ENCODE measurements around the gene MAP6D1.

GRCh38 chr3:183873914-183874313 is 48.5 kb upstream of the MAP6D1 start:
- TF ChIP-seq CTCF (IDR thresholded peaks at IDR 0.05) (no peak), EP300 (IDR thresholded peaks at IDR 0.05) (no peak), POLR2A (IDR thresholded peaks at IDR 0.05) (no peak)

Data from sigmoid colon (tissue), 4 donors.